Stimulated activated CD4-positive, alpha-beta T cell treated with anti-CD3 and anti-CD28 coated beads, Interleukin-12 subunit alpha, Interleukin-12 subunit beta, amount 100 ng/mL, for 48 hours (primary cell): ENCODE measurements around the gene TJAP1.
"Not testable (repeated sequence)": the region's sequence is repeated elsewhere in the genome, so short reads cannot be mapped to it uniquely, and the experiment has no call there.

Experiments used
- DNase-seq, 3 donors: peaks; one replicate each; pipeline ENCODE4 v3.0.0-alpha.2; 2020; ENCODE audit warnings: low read depth in 2 of 3, low spot score in 1 of 3

The TJAP1 gene

DNA sequence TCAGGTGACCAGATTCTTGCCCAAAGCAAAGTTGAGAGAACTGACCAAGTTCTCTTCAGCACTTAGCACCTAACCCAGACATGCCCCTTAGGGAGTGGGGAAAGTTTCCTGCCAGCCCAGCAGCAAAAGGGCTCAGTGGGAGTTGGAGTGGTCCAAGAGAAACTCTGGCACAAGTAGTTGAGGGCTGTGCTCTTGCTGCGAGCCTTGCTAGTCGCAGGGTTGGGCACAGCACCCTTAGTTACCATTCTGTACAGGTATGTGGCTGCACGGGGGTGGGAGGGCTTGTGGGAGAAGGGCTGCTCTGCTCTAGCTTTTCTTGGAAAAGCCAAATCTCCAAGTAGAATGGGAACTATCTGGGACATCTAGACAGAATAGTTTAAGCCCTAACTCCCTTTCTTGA, 45.9 kb downstream of the TJAP1 start:
- no peak for DNase-seq

DNA sequence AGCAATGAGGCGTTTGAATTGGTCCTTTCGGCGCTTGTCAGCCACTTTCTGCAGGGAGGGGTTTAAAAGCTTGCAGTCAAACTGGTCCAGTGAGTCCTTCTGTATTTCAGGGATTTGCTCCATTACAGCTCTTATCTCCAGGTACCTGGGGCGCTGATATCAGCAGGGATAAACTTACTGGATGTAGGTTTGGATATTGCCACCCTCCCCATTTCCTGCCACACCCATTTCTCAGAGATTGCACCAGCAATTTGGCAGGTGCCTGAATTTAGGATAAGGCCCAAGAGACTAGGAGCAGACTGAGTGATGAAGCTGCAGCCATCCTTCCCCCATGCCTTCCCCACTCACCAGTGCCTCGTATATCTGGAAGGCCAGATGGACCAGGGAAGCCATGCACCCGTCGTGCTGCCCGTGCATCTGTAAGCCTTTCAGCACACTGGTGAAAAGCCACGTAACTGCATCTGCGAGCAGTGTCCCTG, 47.2 kb downstream of the TJAP1 start:
- DNase-seq = no peak

DNA sequence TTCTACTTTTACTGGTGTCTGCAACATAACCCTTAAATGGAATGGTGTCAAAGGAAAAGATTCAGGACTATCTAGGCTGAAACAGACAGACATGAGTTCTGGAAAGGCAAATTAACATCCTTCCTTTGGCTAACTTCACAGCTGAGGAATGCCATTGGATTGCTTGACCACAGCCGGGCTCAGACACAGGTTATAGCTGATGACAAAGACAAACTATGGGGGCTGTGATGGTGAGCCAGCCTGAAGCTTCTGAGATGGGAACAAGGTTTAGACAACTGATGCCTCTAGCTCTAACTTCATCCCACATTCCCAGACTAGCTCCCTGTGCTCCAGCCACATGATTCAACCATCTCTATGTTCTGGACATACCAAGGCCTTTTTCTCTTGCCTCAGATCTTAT, 54.8 kb downstream of the TJAP1 start:
- no peak for DNase-seq

DNA sequence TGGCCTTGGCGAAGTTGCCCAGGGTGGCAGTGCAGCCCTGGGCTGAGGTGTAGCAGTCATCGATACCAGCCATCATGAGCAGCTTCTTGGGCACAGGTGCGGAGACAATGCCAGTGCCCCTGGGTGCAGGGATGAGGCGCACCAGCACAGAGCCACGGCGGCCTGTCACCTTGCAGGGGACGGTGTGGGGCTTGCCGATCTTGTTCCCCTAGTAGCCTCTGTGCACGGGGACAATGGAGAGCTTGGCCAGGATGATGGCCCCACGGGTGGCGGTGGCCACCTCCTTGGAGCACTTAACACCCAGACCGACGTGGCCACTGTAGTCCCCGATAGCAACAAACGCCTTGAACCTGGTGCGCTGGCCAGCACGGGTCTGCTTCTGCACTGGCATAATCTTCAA, 61.6 kb downstream of the TJAP1 start:
- DNase-seq = not testable (repeated sequence)

DNA sequence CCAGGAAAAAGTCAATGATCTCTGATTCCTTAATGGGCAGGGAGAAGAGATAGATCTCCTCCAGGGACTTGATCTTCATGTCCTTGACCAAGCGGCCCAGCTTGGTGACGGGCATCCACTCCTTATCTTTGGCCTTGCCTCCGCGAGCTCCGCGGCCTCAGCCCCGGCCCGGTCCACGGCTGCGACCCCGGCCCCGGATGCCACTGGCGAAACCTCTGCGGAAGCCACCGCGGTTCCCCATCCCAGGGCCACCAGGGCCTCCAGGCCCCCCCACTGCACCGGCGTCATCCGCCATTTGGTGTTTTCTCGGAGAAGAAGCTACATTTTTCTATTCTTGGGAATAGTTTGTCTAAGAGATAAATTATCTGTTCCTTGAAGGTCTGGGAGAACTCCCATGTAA, 62.0 kb downstream of the TJAP1 start:
- not testable (repeated sequence) for DNase-seq

DNA sequence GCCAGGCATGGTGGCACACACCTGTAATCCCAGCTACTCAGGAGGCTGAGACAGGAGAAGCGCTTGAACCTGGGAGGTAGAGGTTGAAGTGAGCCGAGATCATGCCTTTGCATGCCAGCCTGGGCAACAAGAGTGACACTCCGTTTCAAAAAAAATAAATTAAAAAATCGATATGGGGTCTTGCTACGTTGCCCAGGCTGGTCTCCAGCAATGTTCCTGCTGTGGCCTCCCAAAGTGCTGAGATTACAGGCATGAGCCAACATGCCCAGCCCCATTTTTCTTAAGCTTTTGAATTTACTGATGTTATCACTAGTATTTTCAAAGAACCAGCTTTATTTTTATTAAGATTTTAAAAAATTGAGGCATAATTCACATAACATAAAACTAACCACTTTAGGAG, 63.1 kb downstream of the TJAP1 start:
- DNase-seq = no peak

DNA sequence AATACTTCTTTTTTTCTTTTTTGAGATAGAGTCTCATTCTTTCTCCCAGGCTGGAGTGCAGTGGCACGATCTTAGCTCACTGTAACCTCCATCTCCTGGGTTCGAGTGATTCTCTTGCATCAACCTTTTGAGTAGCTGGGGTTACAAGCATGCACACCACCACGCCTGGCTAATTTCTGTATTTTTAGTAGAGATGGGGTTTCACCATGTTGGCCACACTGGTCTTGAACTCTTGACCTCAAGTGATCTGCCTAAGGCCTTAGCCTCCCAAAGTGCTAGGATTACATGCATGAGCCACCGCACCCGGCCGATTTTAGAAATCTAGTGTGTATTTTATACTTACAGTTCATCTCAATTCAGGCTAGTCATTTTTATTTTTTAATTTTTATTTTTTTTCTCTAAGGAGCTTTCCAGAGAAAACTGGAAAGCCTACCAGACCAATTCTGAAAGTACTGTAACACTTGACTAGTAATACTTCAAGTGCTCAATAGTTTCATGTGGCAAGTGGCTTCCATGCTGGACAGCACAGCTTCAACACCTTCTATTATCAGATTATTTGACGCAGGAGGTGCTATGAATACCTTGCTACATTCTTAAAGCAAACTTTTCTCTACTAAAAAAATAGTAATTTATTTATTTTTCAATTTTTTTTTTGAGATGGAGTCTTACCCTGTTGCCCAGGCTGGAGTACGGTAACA, 64.6 kb downstream of the TJAP1 start:
- DNase-seq = no peak

DNA sequence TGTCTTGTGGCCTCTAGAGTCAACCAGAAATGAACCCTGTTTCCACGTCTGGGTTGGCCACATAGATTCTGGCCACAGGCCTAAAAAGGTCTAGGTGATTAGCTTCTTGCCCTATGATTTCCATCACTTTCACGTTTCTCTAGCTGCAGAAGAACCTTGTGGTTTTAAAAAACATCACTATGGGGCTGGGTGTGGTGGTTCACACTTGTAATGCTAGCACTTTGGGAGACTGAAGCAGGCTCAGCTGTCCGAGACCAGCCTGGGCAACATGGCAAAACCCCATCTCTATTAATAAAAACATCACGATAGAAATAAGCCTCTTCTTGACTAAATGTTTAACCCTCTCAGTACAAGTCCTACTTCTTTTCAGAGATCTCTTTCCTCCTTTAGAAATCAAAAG, 67.1 kb downstream of the TJAP1 start:
- DNase-seq = no peak

DNA sequence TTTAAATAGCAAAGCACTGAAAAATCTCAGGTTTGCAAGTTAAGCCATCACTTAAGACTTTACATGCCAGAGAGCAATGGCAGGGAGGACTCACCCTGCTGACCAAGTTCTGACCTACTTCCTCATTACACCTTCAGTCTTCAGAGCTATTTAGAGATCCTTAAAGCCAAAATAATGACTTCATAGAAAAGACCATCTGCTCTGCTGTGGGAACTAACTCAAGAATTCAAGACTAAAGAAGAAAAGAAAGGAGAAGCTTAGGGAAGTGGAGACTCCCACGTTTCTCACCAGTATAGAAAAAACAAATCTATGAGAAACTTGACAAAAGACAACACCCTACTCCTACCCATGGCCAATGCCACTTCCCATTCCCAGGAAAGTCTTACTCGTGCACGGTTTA, 69.9 kb downstream of the TJAP1 start:
- DNase-seq = no peak
